NCI-H774 (cell line): ENCODE data around the gene INHA.
A peak's percentile ranks its signal among the peaks of the same experiment; 100 is the strongest.

Experiments used
- DNase-seq: peaks from one replicate; lab custom pipeline; 2025; lab: John Stamatoyannopoulos, UW

The INHA gene, protein sequence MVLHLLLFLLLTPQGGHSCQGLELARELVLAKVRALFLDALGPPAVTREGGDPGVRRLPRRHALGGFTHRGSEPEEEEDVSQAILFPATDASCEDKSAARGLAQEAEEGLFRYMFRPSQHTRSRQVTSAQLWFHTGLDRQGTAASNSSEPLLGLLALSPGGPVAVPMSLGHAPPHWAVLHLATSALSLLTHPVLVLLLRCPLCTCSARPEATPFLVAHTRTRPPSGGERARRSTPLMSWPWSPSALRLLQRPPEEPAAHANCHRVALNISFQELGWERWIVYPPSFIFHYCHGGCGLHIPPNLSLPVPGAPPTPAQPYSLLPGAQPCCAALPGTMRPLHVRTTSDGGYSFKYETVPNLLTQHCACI

GRCh38 chr2:219572237-219573001, at the start of gene INHA:
TSS of gene INHA (plus strand) at chr2:219572310. CDS start at chr2:219572375, 65 bp downstream.
- DNase-seq = no peak

GRCh38 chr2:219523031-219523671, 49.0 kb upstream of the INHA start:
- DNase-seq = no peak

- no peak for DNase-seq
These were observed 47.3 kb upstream of the INHA start for GRCh38 chr2:219524817-219525216.

- DNase-seq = no peak
These were observed 46.4 kb upstream of the INHA start for GRCh38 chr2:219525533-219526232.

- no peak for DNase-seq
These were observed 45.6 kb upstream of the INHA start for GRCh38 chr2:219526320-219527075.

- DNase-seq = peak; percentile 57
These were observed 45.1 kb upstream of the INHA start for GRCh38 chr2:219527076-219527394.

GRCh38 chr2:219527472-219527871, 44.6 kb upstream of the INHA start:
- DNase-seq = no peak

GRCh38 chr2:219530048-219530963, 41.8 kb upstream of the INHA start:
- peak; percentile 71 for DNase-seq

DNA sequence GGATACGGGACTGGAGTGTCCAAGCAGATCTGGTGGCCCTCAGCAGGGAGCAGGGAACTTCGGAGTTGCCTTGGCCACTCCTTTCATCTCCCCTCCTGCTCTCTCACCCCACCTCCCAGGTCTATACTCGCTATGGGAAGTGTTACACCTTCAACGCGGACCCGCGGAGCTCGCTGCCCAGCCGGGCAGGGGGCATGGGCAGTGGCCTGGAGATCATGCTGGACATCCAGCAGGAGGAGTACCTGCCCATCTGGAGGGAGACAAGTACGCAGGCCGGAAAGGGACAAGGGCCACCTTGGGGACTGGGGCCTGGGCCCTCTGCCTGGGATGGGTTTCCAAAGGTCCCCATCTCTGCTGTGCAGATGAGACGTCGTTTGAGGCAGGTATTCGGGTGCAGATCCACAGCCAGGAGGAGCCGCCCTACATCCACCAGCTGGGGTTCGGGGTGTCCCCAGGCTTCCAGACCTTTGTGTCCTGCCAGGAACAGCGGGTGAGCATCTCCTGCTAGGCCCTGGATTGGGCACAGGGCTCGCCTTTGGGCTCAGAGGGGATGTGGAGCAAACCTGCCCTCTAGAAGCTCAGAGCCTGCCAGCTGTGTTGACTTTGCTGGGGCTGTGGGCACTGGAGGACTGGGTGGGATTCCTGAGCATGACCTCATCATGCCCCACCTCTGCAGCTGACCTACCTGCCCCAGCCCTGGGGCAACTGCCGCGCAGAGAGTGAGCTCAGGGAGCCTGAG, 40.3 kb upstream of the INHA start:
- DNase-seq = no peak

GRCh38 chr2:219532378-219532649, 39.8 kb upstream of the INHA start:
- DNase-seq = no peak

DNA sequence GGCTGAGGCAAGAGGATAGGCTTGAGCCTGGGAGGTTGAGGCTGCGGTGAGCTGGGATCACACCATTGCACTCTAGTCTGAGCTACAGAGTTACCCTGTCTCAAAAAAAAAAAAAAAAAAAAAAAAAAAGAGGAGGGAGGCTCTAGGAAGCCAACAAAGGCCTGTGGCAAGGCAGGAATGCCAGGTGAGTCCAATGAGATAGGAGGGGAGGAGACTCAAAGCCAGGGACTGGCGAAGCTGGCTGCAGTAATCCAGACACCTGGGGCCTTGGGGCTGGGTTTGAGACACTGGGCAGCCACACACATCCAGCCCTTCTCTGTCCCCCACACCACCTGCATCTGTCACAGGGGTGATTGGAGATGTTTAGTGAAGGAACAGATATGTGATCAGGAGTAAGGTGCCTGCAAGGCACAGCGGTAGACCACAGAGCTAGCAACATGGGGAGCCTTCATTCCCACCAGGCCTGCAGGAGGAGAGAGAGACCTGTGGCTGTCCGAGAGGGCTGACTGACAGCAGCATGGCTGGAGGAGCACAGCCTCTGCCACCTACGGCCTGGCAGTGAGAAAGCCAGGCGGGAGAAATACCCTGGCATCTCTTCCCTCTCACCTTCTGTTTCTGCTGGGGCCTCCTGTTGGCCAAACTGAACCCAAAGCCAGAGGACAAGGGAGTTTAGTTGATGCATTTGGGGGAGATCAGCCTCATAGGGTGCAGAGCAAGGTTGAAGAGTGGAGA, 38.0 kb upstream of the INHA start:
- no peak for DNase-seq

DNA sequence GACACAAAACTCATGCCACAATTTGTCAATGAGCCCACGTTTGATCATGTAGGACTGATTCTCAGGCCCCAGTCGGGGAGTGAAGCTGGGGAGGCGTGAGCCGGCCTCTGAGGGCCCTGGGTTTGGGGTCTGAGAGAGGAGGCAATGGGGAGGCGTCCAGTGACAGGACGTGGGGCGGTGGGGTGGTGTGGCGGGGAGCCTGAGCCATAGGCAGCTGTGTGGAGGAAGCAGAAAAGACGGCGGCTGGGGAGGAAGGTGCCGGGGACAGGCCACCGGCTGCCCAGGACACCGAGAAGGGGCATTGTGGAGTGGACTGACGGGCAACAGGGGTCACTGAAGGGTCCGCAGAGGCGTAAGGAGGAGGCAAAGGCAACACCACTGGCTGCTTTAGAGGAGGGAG, 35.7 kb upstream of the INHA start:
- DNase-seq = no peak

GRCh38 chr2:219536967-219537366, 35.1 kb upstream of the INHA start:
- DNase-seq = no peak

DNA sequence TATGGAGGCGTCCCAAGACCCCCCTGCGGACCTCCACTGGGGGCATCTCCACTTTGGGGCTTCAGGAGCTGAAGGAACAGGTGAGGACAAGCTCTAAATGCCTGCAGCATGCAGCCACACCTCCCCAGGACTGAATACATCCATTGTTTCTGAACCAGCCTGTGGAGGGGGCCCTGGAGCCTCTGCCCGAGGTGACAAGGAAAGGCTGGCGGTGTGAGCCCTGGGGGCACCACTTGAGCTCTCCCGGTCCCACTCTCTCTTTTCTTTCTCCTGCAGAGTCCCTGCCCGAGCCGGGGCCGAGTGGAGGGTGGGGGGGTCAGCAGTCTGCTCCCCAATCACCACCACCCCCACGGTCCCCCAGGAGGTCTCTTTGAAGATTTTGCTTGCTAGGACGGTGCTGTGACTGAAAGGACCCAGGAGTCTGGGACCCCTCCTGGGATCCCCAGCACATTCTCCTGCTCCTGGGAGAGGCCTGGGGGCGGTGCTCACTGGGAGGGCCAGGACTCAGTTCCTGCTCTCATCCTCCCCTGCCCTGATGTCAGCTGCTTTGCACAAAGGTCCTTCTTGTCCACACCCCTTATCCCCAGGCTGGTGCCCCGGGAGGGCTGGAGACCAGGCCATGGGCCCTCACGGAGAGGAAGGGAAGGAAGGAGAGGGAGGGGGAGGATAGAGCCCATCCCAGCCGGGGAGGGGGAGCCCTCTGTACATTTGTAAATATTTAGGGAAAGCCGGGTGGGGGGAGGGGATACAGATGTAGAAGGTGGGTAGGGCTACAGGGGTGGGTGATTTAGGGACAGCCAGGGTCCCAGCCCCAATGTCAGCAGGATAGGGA, 34.2 kb upstream of the INHA start:
- no peak for DNase-seq

GRCh38 chr2:219538504-219538951, 33.6 kb upstream of the INHA start:
- DNase-seq = no peak

- DNase-seq = no peak
These were observed 32.9 kb upstream of the INHA start for GRCh38 chr2:219538956-219539788.

DNA sequence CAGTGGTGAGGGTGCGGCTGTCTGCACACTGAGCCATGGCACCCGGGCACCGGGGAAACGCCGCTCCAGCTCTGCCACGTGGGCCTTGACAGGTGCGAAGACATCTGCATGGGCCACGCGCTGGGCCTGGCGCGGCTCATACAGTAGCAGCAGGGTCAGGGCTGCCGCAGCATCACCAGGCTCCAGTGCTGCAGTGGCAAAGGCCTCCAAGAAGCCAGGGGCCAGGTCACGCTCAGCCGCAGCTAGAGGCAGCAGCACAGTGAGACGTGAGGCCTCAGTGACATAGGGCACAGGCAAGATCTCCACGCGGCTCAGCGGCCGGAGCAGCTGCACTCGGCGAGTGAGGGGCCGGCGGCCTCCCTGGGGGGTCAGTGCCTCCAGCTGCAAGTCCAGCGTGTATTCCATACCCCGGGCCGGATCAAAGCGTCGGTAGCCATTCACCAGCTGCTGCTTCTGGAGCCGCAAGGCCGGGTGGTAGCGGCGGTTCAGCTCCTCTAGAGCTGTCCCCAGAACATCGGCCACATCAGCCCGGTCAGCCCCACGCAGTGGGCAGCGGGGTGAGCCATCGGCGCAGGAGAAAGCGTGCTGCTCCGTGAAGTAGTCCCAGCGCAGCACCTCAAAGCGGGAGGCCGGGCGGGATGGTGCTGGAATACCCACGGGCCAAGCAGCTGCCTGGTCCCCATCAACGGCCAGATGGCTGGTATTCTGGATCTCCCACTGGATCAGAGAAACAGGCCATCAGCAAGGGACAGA, 32.0 kb upstream of the INHA start:
- DNase-seq = no peak
